HG03097 (cell line): ENCODE measurements around the gene SEC22C.

Experiments
- ATAC-seq: cut with Tn5 transposase; IDR thresholded peaks from one replicate; pipeline ENCODE4 v1.9.1; 2021; ENCODE audit not compliant: unreplicated experiment, low FRiP score

Gene SEC22C

DNA sequence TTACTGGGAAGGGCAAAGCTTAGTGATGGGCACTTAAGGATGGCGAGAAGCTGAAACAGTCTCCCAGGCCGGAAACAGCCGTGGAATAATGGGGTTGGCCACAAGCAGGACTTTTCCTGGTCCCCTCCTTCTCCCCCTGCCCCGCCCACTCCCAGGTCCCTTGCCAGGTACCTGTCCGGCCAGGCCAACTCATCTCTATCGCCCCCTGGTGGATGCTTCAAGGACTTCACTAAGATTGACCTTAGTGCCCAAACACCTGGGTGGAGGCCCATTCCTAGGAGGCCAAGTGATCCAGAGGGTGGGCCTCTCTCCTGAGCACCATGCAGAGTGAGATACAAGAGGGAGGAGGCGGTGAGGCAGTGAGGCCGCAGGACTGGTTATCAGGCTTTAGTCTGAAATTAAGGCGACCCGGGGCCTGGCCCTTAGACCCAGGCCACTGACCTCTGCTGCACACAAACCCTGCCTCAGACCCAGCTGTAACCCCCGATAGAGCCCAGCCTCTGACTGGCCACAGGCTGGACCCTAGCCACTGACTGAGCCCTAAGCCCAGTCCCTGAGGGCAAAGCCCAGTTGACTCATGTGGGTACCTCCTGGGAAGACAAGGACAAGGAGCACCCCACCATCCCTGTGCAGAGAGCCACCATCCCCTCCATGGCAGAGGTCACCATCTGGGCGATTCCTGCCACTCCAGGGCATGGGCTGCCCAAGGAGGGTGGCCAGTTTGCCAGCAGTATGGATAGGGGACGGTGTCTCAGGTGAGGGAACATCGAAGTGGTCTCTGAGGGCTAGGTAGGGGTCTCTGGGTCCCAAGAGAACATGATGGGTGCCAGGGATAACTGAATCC, 41.7 kb downstream of the SEC22C start:
- no peak for ATAC-seq

DNA sequence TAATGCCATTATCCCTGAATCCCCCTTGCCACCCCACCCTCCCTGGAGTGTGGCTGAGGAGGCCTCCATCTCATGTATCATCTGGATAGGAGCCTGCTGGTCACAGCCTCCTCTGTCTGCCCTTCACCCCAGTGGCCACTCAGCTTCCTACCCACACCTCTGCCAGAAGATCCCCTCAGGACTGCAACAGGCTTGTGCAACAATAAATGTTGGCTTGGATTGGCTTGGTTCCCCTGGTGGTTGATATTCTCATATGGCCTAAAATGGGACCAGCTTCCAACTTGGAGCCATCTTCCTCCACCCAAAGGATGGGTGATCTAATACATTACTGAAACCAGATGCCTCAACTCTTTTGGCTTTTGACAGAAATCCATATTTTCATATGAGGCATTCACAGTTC, 44.4 kb downstream of the SEC22C start:
- no peak for ATAC-seq

DNA sequence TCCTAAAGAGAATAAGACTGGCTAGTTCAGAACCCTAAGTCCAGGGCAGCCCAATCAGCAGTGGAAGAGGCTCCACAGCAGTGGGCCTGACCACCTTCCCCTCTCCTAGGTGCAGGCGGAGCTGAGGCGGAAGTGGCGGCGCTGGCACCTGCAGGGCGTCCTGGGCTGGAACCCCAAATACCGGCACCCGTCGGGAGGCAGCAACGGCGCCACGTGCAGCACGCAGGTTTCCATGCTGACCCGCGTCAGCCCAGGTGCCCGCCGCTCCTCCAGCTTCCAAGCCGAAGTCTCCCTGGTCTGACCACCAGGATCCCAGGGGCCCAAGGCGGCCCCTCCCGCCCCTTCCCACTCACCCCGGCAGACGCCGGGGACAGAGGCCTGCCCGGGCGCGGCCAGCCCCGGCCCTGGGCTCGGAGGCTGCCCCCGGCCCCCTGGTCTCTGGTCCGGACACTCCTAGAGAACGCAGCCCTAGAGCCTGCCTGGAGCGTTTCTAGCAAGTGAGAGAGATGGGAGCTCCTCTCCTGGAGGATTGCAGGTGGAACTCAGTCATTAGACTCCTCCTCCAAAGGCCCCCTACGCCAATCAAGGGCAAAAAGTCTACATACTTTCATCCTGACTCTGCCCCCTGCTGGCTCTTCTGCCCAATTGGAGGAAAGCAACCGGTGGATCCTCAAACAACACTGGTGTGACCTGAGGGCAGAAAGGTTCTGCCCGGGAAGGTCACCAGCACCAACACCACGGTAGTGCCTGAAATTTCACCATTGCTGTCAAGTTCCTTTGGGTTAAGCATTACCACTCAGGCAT, 45.6 kb downstream of the SEC22C start:
- no peak for ATAC-seq

DNA sequence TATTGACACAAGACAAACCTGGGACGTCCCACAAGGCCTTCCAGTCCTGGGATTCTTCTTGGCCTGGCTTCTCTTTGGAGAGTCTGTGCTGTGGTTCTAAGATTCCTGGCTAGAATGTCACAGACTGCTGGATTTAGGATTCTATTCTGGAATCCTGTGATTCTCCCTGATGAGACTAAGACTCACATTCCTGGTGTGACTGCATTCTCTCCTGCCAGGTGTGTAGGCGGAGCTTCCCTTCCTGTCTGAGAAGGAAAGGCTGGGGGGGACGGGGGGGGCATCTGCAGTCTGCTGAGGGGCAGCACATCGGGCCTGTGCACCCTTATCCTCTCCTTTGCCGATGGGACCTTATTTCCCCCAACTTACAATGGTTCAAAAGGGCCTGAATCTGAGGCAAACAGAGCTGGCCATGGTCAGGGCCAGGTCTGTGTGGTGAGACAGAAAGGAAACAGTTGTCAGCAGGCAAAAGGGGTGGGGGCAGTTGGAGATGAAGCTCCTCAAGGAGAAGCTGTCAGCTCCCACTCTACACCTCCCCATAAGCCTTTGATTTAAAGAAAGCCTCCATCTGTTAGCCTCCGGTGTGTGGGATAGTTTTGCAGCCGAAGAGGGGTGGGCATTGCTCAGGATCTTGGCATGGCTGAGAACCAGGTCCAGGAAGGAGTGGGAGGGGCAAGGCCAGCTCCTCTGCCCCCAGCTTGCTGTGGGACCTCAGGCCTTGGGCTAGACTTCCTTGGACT, 48.4 kb downstream of the SEC22C start:
- no peak for ATAC-seq

DNA sequence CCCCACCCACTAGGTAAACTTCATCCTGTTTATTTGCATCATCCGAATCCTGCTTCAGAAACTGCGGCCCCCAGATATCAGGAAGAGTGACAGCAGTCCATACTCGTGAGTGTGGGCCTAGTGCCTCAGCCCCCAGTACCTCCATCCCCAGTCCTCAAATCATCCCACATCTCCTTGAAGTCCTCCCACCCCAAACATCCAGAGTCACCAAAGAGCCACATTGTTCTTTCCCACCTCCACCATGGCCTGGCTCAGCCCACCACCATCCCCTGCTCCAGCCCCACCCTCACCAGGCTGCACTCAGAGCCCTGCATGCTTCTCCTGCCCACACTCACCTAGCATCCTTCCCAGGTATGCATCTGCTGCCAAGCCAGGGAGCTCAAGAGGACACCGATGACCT, 49.5 kb downstream of the SEC22C start:
- no peak for ATAC-seq

DNA sequence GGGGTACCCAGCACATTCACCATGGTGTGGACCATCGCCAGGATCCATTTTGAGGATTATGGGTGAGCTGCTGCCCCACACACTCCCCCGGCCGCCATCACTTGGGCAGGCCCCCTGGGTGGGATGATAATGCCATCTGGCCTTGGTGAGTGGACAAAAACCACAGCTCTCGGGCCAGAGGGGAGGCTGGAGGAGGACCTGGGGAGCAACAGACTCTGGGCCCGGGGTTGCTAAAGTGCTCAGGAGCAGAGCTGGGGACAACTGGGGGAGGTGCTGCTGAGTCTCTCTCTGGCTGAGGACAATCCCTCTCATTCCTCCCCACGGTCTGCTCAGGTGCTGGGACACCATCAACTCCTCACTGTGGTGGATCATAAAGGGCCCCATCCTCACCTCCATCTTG, 50.3 kb downstream of the SEC22C start:
- no peak for ATAC-seq

DNA sequence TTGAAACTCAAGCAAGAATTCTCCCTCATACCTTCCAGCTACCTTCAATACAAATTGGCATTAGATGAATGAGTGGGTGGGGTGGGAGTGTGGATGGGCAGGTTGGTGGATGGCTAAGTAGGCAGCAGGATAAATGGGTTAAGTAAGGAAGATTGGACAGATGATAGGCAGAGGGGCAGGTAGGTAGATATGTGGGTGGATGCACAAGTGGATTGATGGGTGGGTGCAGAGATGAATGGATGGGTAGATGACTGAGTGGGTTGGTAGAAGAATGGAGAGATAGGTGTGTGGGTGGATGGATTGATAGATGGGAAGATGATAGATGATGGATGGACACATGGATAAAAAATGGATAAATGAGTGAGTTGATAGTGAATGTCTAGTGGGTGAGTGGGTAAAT, 51.7 kb downstream of the SEC22C start:
- no peak for ATAC-seq

DNA sequence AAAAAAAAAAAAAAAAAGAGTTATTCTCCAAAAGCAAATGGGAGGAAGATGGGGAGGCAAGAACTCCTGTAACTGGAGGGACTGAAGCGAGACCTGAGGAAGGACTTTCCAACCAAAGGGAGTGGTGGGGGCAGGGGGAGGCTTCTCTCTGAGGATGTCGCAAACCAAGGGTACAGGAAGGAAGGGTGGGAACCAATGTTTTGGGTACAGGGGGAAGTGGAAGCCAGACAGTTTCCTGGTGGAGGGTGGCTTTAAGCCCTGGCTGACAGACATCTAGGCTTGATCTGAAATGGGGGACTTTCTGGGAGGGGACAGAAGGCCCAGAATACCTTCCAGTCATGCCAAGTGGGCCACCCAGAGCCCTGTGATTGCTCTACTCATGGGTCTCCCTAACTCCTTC, 52.3 kb downstream of the SEC22C start:
- no peak for ATAC-seq

DNA sequence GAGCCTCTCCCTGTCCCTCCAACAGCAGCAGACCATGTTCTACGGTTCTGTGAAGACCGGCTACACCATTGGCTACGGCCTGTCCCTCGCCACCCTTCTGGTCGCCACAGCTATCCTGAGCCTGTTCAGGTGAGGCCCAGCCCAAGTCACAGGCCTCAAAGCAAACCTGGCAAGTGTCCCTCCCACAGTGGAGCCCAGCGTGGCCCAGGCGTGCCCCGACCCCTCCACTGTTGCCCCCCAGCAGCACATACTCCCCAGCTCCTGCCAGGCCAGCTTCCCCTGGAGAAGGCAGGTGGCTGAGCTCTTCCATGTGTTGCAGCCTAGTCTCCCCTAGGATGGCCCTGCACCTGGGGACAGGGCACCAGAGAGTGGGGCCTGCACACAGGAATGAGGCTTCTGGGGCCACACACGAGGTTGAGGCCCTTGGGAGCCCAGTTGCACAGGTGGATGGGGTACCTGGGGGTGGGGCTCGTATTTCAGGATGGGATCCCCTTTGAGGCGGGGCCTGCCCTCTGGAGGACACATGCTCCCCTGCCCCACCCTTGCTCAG, 54.3 kb downstream of the SEC22C start:
- no peak for ATAC-seq

DNA sequence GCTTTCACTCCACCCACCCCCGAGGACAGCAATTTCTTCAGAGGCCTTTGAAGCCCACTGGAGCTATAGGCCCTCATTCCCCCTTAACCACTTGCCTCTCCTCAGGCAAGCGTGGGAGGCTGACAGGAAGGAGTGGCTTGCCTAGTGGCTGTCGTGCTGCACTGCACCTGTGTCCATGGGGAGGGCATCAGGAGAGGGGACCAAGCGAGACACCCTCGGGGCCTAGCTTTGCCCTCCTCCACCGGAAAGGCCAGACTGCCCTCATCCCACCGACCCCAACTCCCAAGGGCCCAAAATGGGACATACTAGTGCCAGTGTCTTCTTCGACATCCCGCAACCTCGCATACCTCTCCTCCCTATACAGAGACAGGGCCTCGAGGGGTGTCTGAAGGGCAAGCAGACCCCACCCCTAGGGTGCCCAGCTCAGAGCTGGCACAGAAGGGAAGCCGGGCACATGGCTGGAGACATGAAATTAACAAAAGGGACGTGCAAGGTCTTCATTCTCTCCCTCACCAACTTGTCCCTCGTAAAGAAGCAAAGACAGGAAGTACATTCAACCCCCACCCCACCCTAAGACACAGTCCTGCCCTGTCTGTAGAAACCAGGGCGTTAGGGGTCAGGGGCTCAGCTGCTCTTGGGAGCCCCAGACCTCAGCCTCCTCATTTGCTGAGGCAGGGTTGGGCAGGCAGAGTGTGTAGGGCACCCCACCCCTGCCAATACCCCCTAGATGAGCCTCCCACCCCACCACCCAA, 55.0 kb downstream of the SEC22C start:
- ATAC-seq: no peak

DNA sequence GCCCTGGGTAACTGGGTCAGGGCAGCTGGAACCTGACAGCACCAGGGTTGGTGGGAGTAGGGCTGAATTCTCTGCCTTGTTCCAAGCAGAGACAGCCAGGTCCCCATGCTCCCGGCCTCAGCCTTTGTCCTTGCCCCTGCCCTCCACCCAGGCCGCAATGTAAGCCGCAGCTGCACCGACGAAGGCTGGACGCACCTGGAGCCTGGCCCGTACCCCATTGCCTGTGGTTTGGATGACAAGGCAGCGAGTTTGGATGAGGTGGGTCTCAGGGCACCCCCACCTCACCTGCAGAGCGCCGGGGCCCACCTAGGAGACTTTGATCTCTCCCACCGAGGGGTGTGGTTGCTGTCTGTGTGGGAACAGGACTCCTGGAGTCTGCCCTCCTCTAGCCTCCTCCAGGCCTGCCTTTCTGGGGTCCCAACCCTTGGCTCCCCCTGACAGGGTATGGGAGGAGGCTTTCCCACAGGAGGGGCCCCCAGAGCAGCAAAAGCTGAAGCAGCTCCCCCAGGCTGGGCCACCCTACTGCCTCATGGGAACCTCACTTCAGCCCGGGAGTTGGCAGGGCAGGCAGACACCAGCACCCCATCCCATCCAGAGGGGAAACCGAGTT, 55.9 kb downstream of the SEC22C start:
- ATAC-seq: no peak

DNA sequence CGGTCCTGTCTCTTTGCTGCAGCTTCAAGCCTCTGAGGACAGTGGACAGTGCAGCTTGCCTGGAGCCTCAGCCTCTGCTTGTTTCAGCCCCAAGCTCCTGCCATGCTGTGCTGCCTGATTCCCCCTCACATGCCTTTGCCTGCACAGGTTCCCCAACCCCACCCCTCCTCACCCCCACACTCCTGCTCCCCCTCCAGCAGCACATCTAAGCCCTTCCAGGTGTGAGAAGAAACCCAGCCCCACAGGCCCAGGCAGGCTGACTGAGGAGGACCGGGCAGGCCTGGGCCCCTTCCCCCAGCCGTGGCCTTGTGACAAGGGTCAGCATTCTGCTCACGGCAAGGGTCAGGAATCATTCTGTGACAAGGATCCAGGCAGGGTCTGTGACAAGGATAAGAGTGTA, 56.6 kb downstream of the SEC22C start:
- ATAC-seq: no peak

DNA sequence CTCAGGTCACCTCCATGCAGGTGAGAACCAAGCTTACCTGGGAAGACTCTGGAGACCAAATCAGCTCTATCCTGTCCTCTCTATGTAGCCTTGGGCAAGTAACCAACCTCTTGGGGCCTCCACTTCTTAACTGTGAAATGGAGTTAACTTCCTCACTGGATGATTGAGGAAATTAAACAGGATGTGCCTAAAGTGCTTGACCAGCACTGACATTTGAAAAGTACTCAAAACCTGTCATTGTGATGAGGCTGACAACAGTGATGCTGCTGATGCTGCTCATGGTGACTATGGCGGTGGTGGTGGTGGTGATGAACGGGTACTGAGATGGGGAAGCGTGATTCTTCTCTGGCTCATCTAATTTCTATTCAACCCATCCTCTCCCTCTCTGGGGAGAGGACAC, 57.0 kb downstream of the SEC22C start:
- no peak for ATAC-seq

DNA sequence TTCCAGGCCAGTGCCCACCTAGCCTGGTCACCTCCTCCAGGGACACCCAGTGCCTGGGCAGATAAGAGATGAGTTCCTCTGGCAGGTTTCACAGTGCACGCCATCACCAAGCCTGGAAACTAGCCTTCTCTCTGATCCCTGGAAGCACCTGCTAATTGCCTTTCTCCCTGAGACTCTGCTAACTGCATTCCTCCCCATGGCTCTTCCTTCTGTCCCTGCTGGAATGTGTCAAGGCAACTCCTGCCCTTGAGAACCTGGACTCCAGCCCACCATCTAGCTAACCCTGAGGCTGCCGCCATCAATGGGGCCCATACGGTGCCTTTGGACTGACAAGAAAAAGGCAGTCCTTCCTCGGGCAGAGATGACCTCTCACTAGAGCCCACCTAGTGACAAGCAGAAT, 60.9 kb downstream of the SEC22C start:
- no peak for ATAC-seq

DNA sequence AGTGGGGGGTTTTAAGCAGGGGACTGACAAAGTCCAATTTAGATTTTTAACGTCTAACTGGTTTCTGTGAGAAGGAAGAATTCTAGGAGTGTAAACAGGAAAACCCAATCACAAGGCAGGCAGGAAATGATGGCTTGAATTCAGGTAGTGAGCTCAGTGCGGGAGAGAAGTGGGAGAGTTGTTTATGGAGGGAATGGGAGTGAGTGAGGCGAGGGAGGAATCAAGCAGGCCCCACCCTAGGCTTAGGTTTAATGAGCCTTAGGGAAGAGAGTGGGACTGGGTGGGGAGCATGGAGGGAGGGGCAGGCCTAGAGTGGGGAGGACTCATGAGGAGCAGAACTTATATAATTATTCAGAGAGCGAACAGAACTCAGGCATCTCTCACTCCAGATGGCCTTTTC, 61.4 kb downstream of the SEC22C start:
- no peak for ATAC-seq

DNA sequence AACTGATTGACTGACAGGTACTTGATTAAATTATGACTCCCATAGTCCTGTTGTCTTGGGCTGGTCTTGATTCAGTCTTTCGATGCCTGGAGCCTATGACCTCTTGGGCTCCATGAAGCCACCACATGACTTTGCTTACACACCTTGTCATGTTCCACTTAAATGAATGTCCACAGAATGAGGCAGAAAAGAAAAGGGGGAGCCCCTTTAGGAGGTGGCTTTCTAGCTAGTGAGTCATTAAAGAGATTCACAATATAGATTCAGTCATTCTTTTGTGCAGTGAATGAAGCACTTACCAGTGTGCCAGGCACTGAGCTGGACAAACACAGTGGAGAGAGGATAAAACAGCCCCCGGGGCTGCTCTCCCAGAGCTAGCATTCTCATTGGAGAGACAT, 62.2 kb downstream of the SEC22C start:
- ATAC-seq: no peak

DNA sequence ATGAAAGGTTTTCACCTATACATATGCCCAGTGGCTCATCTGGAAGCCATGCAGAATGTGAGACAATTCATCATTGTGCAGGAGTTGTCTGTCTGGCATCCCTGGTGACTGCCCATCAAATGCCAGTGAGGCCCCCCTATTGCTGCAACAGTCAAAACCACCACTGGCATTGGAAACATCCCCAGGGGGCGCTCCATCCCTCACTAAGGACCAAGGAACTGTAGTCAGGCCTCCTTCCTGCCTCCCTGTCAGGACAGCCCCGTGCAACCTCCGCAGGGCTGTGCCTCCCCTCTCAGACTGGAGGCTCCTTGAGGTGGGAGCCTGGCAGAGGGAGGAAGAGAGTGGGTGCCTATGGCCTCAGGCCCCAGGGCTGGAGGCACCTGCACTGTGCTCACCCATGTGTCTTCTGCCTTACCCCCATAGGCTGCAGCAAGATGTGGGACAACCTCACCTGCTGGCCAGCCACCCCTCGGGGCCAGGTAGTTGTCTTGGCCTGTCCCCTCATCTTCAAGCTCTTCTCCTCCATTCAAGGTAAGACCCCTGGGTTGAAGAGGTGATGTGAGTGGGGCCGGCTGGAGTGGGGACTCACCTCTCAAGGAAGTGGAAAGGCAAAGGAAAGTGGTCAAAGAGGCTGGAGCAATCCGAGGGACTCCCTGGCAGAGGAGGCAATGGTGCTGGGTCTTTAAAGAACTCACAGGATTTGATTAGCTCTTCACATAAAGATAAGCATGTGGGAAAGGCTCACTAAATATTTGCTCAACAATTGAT, 62.8 kb downstream of the SEC22C start:
- ATAC-seq: no peak

DNA sequence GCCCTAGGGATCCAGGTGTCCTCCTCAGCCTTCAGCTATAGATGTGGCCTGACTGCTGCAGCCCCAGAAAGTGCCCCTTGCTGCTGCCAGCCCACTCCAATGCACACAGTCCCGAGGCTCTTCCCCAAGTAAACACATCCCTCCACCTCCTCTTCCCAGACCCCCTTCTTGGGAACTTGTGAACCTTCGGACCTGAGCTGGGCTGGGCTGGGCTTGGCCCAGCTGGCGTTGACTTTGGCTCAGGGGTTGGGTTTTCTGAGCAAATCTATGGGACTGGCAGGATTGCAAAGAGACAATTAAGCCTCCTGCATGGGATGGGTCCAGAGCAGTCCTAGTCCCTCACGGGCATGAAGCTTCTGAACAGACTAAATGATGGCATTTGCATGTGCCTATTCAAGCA, 64.7 kb downstream of the SEC22C start:
- no peak for ATAC-seq

DNA sequence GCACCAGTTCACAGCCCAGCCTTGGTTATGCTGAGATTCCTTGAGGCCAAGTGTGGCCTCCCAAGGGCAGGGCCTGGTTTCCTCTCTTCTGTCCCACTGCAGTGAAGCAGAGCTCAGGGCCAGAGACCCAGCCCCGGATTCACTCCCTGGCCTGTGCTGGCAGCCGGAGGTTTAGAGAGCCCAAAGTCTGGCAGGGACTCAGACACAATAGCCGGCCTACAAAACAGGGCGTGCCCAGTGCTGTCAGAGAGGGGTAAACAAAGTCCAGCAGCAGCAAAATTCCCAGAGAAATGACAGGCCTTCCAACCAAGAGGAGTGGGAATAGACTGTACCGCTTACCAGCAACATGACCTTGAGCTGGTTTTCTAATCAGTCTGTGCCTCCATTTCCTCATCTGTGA, 65.3 kb downstream of the SEC22C start:
- ATAC-seq: no peak
